Astrocyte of the spinal cord (primary cell): ENCODE data around the gene CYP2J2.
A peak's percentile ranks its signal among the peaks of the same experiment; 100 is the strongest.
"Not testable (repeated sequence)": the region's sequence is repeated elsewhere in the genome, so short reads cannot be mapped to it uniquely, and the experiment has no call there.

ENCODE experiments used
- DNase-seq: peaks from one replicate; pipeline ENCODE4 v3.0.0; 2011; ENCODE audit warnings: low read depth, low spot score
- H3K4me3 ChIP-seq: 2 replicates; pipeline ENCODE4 v1.5.1; 2011; ENCODE audit warnings: low read depth, mild to moderate bottlenecking, low read length, moderate library complexity
- CTCF ChIP-seq: IDR thresholded peaks from 2 replicates; pipeline ENCODE4 v1.5.1; 2012; ENCODE audit warnings: low read depth, mild to moderate bottlenecking, low read length, inconsistent platforms
- in situ Hi-C: cut with HindIII; loops from 2 replicates; pipeline ENCODE4 v1.10.0; 2017; ENCODE audit warnings: low sequenced_read_pairs

Gene CYP2J2

GRCh38 chr1:59926381-59927123, at the start of gene CYP2J2:
TSS of gene CYP2J2 (minus strand) at chr1:59926773. CDS start at chr1:59926746, 27 bp downstream.
- peak; percentile 23 for DNase-seq
- no peak for TF ChIP-seq CTCF
- H3K4me3 ChIP-seq = peak within 1 kb of the TSS; percentile 47
- in situ Hi-C loops = no loop called here

- DNase-seq = no peak
- no peak overlapping the region for H3K4me3 ChIP-seq
- no peak for TF ChIP-seq CTCF
- in situ Hi-C loops = no loop called here
Observed at GRCh38 chr1:59973719-59974118, 47.1 kb upstream of the CYP2J2 start.

- H3K4me3 ChIP-seq = no peak overlapping the region
- TF ChIP-seq CTCF = no peak
- DNase-seq = peak; percentile 55
- in situ Hi-C loops = no loop called here
Observed at GRCh38 chr1:59972216-59972927, 45.8 kb upstream of the CYP2J2 start.

GRCh38 chr1:59971464-59971911, 44.9 kb upstream of the CYP2J2 start:
- in situ Hi-C loops = no loop called here
- peak; percentile 90 for TF ChIP-seq CTCF
- DNase-seq = peak; percentile 56
- no peak overlapping the region for H3K4me3 ChIP-seq

GRCh38 chr1:59969542-59970175, 43.1 kb upstream of the CYP2J2 start:
- in situ Hi-C loops, H3K4me3 ChIP-seq: not testable (repeated sequence)

GRCh38 chr1:59968746-59969145, 42.2 kb upstream of the CYP2J2 start:
- in situ Hi-C loops, DNase-seq, H3K4me3 ChIP-seq: not testable (repeated sequence)

More at GRCh38 chr1:59969542-59970175, 43.1 kb upstream of the CYP2J2 start:
- DNase-seq = not testable (repeated sequence)

- DNase-seq = no peak
- in situ Hi-C loops = no loop called here
- H3K4me3 ChIP-seq = no peak overlapping the region
- TF ChIP-seq CTCF = no peak
Observed at GRCh38 chr1:59967780-59968179, 41.2 kb upstream of the CYP2J2 start.
